Astrocyte (in vitro differentiated cells and primary cell): Measurements from ENCODE around the gene SERPINF2. TPM values are rescaled to one million over a fixed set of nuclear protein-coding genes. Genes with fewer than 3 reads are reported as not detected.
A peak's percentile ranks its signal among the peaks of the same experiment; 100 is the strongest.

Experiments used
- DNase-seq: peaks from one replicate; pipeline ENCODE4 v3.0.0-alpha.2; 2010; ENCODE audit warnings: low read depth
- FAIRE-seq: peaks from 2 replicates; lab custom pipeline; 2011; peaks lifted over from hg19 to GRCh38; lab: Jason Lieb, UNC
- H2AFZ ChIP-seq: 2 replicates; pipeline ENCODE4 v1.6.0; 2012; ENCODE audit warnings: low read depth, low read length, inconsistent platforms
- H3K27ac ChIP-seq: 2 replicates; pipeline ENCODE4 v1.5.1; 2011; ENCODE audit warnings: low read depth, low read length, inconsistent platforms
- H3K27me3 ChIP-seq: 2 replicates; pipeline ENCODE4 v1.6.0; 2011; ENCODE audit warnings: low read length, inconsistent platforms; ENCODE audit not compliant: insufficient read depth
- H3K36me3 ChIP-seq: 2 replicates; pipeline ENCODE4 v1.5.1; 2011; ENCODE audit warnings: low read length, inconsistent platforms; ENCODE audit not compliant: insufficient read depth
- H3K4me1 ChIP-seq: 2 replicates; pipeline ENCODE4 v1.5.1; 2011; ENCODE audit warnings: low read length, inconsistent platforms; ENCODE audit not compliant: insufficient read depth
- H3K4me2 ChIP-seq: 2 replicates; pipeline ENCODE4 v1.6.0; 2012; ENCODE audit warnings: low read length, inconsistent platforms
- H3K4me3 ChIP-seq: 2 replicates; pipeline ENCODE4 v1.5.1; 2011; ENCODE audit warnings: low read depth, mild to moderate bottlenecking, low read length, inconsistent platforms; ENCODE audit not compliant: insufficient read depth
- H3K79me2 ChIP-seq: 2 replicates; pipeline ENCODE4 v1.6.0; 2012; ENCODE audit warnings: mild to moderate bottlenecking, low read length, inconsistent platforms; ENCODE audit not compliant: insufficient read depth
- H3K9ac ChIP-seq: 2 replicates; pipeline ENCODE4 v1.6.0; 2012; ENCODE audit warnings: mild to moderate bottlenecking, low read length, inconsistent platforms
- H3K9me3 ChIP-seq: 2 replicates; pipeline ENCODE4 v1.5.1; 2012; ENCODE audit warnings: low read depth, mild to moderate bottlenecking, low read length, inconsistent platforms; ENCODE audit not compliant: insufficient read depth
- H4K20me1 ChIP-seq: 2 replicates; pipeline ENCODE4 v1.6.0; 2012; ENCODE audit warnings: low read length, inconsistent platforms; ENCODE audit not compliant: insufficient read depth
- H3K27ac Mint-ChIP-seq: one replicate; pipeline ENCODE4 v1.8.0; 2021; ENCODE audit warnings: mild to moderate bottlenecking, mixed read lengths; ENCODE audit not compliant: unreplicated experiment
- H3K27me3 Mint-ChIP-seq: one replicate; pipeline ENCODE4 v1.8.0; 2021; ENCODE audit warnings: low read depth, mixed read lengths; ENCODE audit not compliant: unreplicated experiment
- H3K36me3 Mint-ChIP-seq: one replicate; pipeline ENCODE4 v1.8.0; 2021; ENCODE audit warnings: low read depth, mixed read lengths; ENCODE audit not compliant: unreplicated experiment
- H3K4me1 Mint-ChIP-seq: one replicate; pipeline ENCODE4 v1.8.0; 2021; ENCODE audit warnings: low read depth, mixed read lengths; ENCODE audit not compliant: unreplicated experiment
- H3K4me3 Mint-ChIP-seq: one replicate; pipeline ENCODE4 v1.8.0; 2021; ENCODE audit warnings: mild to moderate bottlenecking, moderate library complexity, mixed read lengths; ENCODE audit not compliant: unreplicated experiment
- H3K9me3 Mint-ChIP-seq: one replicate; pipeline ENCODE4 v1.8.0; 2021; ENCODE audit warnings: mild to moderate bottlenecking, mixed read lengths; ENCODE audit not compliant: unreplicated experiment
- EZH2 ChIP-seq: IDR thresholded peaks from 2 replicates; pipeline ENCODE4 v1.6.1; 2012; ENCODE audit warnings: mild to moderate bottlenecking, low read length, inconsistent platforms; ENCODE audit not compliant: insufficient read depth
- total RNA-seq: library from RNA; stranded (reverse); gene quantifications from 2 replicates; pipeline ENCODE4 v1.2.1, GENCODE V29; 2021
- TF ChIP-seq, protein P1 (sequence below): IDR thresholded peaks from 2 replicates; pipeline ENCODE4 v1.5.1; 2011; ENCODE audit warnings: low read depth, mild to moderate bottlenecking, inconsistent platforms, low read length, moderate library complexity; ENCODE audit not compliant: insufficient read depth

The SERPINF2 gene
- total RNA-seq, 1 donor from 2014 or later = 0.11 TPM

DNA sequence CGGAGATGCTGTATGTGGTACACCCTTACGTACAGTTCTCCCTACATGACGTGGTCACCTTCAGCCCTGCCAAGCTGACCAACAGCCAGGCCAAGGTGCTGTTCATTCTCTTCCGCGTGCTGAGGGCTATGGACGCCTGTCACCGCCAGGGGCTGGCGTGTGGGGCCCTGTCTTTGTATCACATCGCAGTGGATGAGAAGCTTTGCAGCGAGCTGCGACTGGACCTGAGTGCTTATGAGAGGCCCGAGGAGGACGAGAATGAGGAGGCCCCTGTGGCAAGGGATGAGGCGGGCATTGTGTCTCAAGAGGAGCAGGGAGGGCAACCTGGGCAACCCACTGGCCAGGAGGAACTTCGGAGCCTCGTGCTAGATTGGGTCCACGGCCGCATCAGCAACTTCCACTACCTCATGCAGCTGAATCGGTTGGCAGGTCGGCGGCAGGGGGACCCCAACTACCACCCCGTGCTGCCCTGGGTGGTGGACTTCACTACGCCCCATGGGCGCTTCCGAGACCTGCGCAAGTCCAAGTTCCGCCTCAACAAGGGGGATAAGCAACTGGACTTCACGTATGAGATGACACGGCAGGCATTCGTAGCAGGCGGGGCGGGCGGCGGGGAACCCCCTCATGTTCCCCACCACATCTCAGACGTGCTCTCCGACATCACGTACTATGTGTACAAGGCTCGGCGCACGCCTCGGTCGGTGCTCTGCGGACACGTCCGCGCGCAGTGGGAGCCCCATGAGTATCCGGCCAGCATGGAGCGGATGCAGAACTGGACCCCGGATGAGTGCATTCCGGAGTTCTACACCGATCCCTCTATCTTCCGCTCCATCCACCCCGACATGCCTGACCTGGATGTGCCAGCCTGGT is 16.8 kb upstream of the SERPINF2 start:
- Histone ChIP-seq H3K9ac (no peak overlapping the region), H3K36me3 (no peaks in the 10 kb centered on the region), H2AFZ (no peak overlapping the region), H3K4me1 (peaks cover 20% of the 10 kb centered on the region), H3K4me2 (peak overlapping the region; percentile 89), H4K20me1 (peaks cover 7% of the 10 kb centered on the region), H3K79me2 (peaks cover 31% of the 10 kb centered on the region), H3K9me3 (no peaks in the 10 kb centered on the region), H3K27ac (no peak overlapping the region), H3K27me3 (no peaks in the 10 kb centered on the region), H3K4me3 (no peak overlapping the region)
- no peaks in the 10 kb centered on the region for H3K27me3 Mint-ChIP-seq
- no peak for FAIRE-seq
- TF ChIP-seq, protein P1, sequence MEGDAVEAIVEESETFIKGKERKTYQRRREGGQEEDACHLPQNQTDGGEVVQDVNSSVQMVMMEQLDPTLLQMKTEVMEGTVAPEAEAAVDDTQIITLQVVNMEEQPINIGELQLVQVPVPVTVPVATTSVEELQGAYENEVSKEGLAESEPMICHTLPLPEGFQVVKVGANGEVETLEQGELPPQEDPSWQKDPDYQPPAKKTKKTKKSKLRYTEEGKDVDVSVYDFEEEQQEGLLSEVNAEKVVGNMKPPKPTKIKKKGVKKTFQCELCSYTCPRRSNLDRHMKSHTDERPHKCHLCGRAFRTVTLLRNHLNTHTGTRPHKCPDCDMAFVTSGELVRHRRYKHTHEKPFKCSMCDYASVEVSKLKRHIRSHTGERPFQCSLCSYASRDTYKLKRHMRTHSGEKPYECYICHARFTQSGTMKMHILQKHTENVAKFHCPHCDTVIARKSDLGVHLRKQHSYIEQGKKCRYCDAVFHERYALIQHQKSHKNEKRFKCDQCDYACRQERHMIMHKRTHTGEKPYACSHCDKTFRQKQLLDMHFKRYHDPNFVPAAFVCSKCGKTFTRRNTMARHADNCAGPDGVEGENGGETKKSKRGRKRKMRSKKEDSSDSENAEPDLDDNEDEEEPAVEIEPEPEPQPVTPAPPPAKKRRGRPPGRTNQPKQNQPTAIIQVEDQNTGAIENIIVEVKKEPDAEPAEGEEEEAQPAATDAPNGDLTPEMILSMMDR = no peak
- TF ChIP-seq EZH2 = no peak
- no peak for DNase-seq
- H3K4me1 Mint-ChIP-seq = peaks cover 8% of the 10 kb centered on the region
- peak overlapping the region; percentile 79 for H3K4me3 Mint-ChIP-seq
- H3K36me3 Mint-ChIP-seq = peaks cover 9% of the 10 kb centered on the region
- H3K27ac Mint-ChIP-seq = peak overlapping the region; percentile 50
- H3K9me3 Mint-ChIP-seq = no peaks in the 10 kb centered on the region

DNA sequence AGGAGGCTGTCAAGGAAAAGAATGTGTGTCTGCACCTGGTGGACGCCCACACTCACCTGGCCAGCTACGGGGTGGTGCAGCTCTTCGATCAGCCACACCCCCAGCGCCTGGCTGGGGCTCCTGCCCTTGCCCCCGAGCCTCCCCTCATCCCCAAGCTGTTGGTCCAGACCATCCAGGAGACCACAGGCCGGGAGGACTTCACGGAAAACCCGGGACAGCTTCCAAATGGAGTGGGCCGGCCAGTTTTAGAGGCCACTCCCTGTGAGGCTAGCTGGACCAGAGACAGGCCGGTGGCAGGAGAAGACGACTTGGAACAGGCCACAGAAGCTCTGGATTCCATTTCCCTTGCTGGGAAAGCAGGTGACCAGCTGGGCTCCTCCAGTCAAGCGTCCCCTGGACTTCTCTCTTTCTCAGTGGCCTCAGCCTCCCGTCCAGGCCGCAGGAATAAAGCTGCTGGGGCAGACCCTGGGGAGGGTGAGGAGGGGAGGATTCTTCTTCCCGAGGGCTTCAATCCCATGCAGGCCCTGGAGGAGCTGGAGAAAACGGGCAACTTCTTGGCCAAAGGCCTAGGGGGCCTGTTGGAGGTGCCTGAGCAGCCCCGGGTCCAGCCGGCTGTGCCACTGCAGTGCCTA is 15.9 kb upstream of the SERPINF2 start:
- Mint-ChIP-seq H3K4me1 (peaks cover 8% of the 10 kb centered on the region), H3K36me3 (peaks cover 9% of the 10 kb centered on the region), H3K9me3 (no peaks in the 10 kb centered on the region), H3K27ac (no peak overlapping the region), H3K4me3 (no peak overlapping the region), H3K27me3 (no peaks in the 10 kb centered on the region)
- Histone ChIP-seq H3K4me1 (peaks cover 20% of the 10 kb centered on the region), H3K79me2 (peaks cover 31% of the 10 kb centered on the region), H2AFZ (no peak overlapping the region), H3K36me3 (no peaks in the 10 kb centered on the region), H3K27ac (no peak overlapping the region), H3K9me3 (no peaks in the 10 kb centered on the region), H4K20me1 (peaks cover 7% of the 10 kb centered on the region), H3K9ac (no peak overlapping the region), H3K4me2 (no peak overlapping the region), H3K27me3 (no peaks in the 10 kb centered on the region), H3K4me3 (no peak overlapping the region)
- DNase-seq (no peak), FAIRE-seq (no peak)
- TF ChIP-seq EZH2 = no peak
- TF ChIP-seq, protein P1 = no peak
